B cell (primary cell): Measurements from ENCODE around the gene GLRA1. TPM values are rescaled to one million over a fixed set of nuclear protein-coding genes. Genes with fewer than 3 reads are reported as not detected.

Experiments
- ATAC-seq: fragments of 200-7000 bp; cut with Tn5 transposase; one replicate; pipeline ENCODE4 v1.10.0; 2021; ENCODE audit warnings: low read depth, mild to moderate bottlenecking, moderate number of reproducible peaks, moderate library complexity
- CTCF ChIA-PET: fragments of 350-600 bp; sonication (Branson Sonifier 250); formaldehyde crosslinking; loops from one replicate; lab custom pipeline; 2021; ENCODE audit warnings: antibody characterized with exemption, inconsistent platforms; lab: Charles Lee
- POLR2A ChIA-PET: fragments of 350-600 bp; sonication (Branson Sonifier 250); formaldehyde crosslinking; loops from one replicate; lab custom pipeline; 2021; ENCODE audit warnings: antibody characterized with exemption; lab: Charles Lee
- DNase-seq: peaks from one replicate; pipeline ENCODE4 v3.0.0; 2013
- H2AFZ ChIP-seq: 2 replicates; pipeline ENCODE4 v1.6.1; 2012; ENCODE audit warnings: mild to moderate bottlenecking, low read depth, low read length; ENCODE audit not compliant: insufficient read depth, poor library complexity, severe bottlenecking
- H3K27ac ChIP-seq, 2 donors: 1 replicate in 1 of 2; 2 replicates in 1 of 2; pipeline ENCODE4 v1.5.1; 2012 to 2013; ENCODE audit warnings: low read length in 2 of 2, mild to moderate bottlenecking in 2 of 2, moderate library complexity in 1 of 2
- H3K27me3 ChIP-seq, 4 experiments: fragments of 200-600 bp in 1 of 4; sonication (generic) in 1 of 4; replicated peaks in 1 of 4; 1 replicate in 2 of 4; 2 replicates in 2 of 4; pipeline versions ENCODE4 v1.6.1 to v1.7.0; 2013 to 2016; ENCODE audit warnings: low read length in 3 of 4, mild to moderate bottlenecking in 2 of 4, mixed read lengths in 1 of 4, moderate library complexity in 1 of 4; ENCODE audit not compliant: insufficient read depth in 4 of 4, control insufficient read depth in 3 of 4; ENCODE audit errors: control extremely low read depth in 1 of 4
- H3K36me3 ChIP-seq, 2 experiments: replicated peaks in 1 of 2; 1 replicate in 1 of 2; 2 replicates in 1 of 2; pipeline versions ENCODE4 v1.6.1 to v1.7.1; 2013; ENCODE audit warnings: low read length in 1 of 2; ENCODE audit not compliant: insufficient read depth in 2 of 2, control insufficient read depth in 1 of 2; ENCODE audit errors: control extremely low read depth in 1 of 2, extremely low read depth in 1 of 2
- H3K4me1 ChIP-seq, 2 donors: fragments of 200-600 bp in 1 of 2; sonication (generic) in 1 of 2; 1 replicate in 1 of 2; 2 replicates in 1 of 2; pipeline versions ENCODE4 v1.5.1 to v1.6.1; 2013 to 2017; ENCODE audit warnings: low read length in 2 of 2; ENCODE audit not compliant: control insufficient read depth in 2 of 2, insufficient read depth in 2 of 2
- H3K4me2 ChIP-seq: replicated peaks from 2 replicates; pipeline ENCODE3; 2012; ENCODE audit warnings: mild to moderate bottlenecking, low read depth, low read length; ENCODE audit not compliant: poor library complexity, severe bottlenecking
- H3K4me3 ChIP-seq, 5 experiments: fragments of 200-600 bp in 1 of 5; sonication (generic) in 1 of 5; 1 replicate in 3 of 5; 2 replicates in 2 of 5; pipeline versions ENCODE4 v1.5.1 to v1.7.0; 2011 to 2016; ENCODE audit warnings: low read length in 4 of 5, mild to moderate bottlenecking in 4 of 5, low read depth in 2 of 5, control low read depth in 1 of 5, moderate library complexity in 1 of 5; ENCODE audit not compliant: insufficient read depth in 1 of 5; ENCODE audit errors: control extremely low read depth in 1 of 5, extremely low read depth in 1 of 5
- H3K79me2 ChIP-seq: fragments of 200-600 bp; sonication (generic); one replicate; pipeline ENCODE4 v1.6.0; 2016; ENCODE audit warnings: low read length; ENCODE audit not compliant: control insufficient read depth, insufficient read depth
- H3K9ac ChIP-seq: fragments of 200-600 bp; sonication (generic); 2 replicates; pipeline ENCODE4 v1.6.1; 2017; ENCODE audit warnings: mild to moderate bottlenecking, low read length, moderate library complexity
- H3K9me3 ChIP-seq, 3 donors: one replicate each; pipeline versions ENCODE4 v1.6.1 to v1.7.1; 2013; ENCODE audit warnings: low read length in 2 of 3; ENCODE audit not compliant: control insufficient read depth in 2 of 3, insufficient read depth in 1 of 3; ENCODE audit errors: control extremely low read depth in 1 of 3
- H4K20me1 ChIP-seq: 2 replicates; pipeline ENCODE4 v1.6.0; 2012; ENCODE audit warnings: mild to moderate bottlenecking, low read length; ENCODE audit not compliant: insufficient read depth, control insufficient read depth, poor library complexity, severe bottlenecking
- H3K27ac Mint-ChIP-seq: one replicate; pipeline ENCODE4 v1.8.0; 2021; ENCODE audit warnings: mixed read lengths
- H3K27me3 Mint-ChIP-seq: one replicate; pipeline ENCODE4 v1.8.0; 2021; ENCODE audit warnings: mixed read lengths
- H3K4me1 Mint-ChIP-seq: one replicate; pipeline ENCODE4 v1.8.0; 2021; ENCODE audit warnings: mixed read lengths
- H3K4me3 Mint-ChIP-seq: one replicate; pipeline ENCODE4 v1.8.0; 2021; ENCODE audit warnings: mixed read lengths
- H3K9me3 Mint-ChIP-seq: one replicate; pipeline ENCODE4 v1.8.0; 2022; ENCODE audit warnings: mixed read lengths; ENCODE audit not compliant: insufficient read depth
- EZH2 ChIP-seq: IDR thresholded peaks from 2 replicates; pipeline ENCODE4 v1.6.1; 2012; ENCODE audit warnings: borderline replicate concordance, low read depth, mild to moderate bottlenecking, moderate library complexity, low read length; ENCODE audit not compliant: insufficient read depth, poor library complexity, severe bottlenecking
- WGBS: methylation state at CpG from one replicate; pipeline ENCODE4 v1.1.5; 2013; ENCODE audit warnings: missing lambda C conversion rate; ENCODE audit not compliant: insufficient coverage; 5-methylcytosine and 5-hydroxymethylcytosine counted together
- intact Hi-C: fragments of 100-400 bp; cut with micrococcal nuclease; formaldehyde crosslinking; loops from one replicate; pipeline ENCODE4 v1.10.0; 2022
- polyA plus RNA-seq: library from polyadenylated mRNA; depleted of rRNA; stranded (reverse); fragments of >200 nt; gene quantifications from 2 replicates; pipeline ENCODE4 v1.2.3, GENCODE V29; 2012
- total RNA-seq, 2 donors: library from RNA; stranded (reverse); fragments of 120-200 nt in 1 of 2; gene quantifications; 1 replicate in 1 of 2; 2 replicates in 1 of 2; pipeline versions ENCODE4 v1.2.3 to v1.2.4, GENCODE V29; 2013 to 2022
- TF ChIP-seq, protein P1 (sequence below): fragments of 200-600 bp; IDR thresholded peaks from one replicate; pipeline ENCODE4 v1.8.0; 2022; ENCODE audit warnings: antibody characterized with exemption, mild to moderate bottlenecking

The GLRA1 gene
- total and polyA plus RNA-seq, 2 donors (not counting 1 experiment from before 2014, with no cell fraction given), result not detected

DNA sequence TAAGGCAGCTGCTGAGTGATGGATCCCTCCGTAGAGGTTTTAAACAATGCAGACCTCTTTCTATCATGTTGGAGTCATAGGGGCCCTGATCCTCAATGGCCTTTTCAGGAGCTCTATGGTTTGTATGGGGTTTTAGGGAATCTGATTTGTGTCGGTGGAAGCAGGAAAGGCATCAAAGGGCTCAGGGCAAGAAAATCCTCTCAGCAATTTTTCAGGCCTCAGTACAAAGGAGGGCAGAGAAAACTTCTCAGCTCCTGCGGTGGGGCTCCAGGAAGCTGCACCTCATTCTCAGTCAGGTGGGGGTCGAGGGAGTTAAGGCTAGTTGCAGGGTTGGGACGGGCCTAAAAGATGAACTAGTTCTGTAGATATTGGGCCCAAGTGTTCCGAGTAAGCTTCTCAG lies 35.0 kb downstream of the GLRA1 start:
- Histone ChIP-seq H2AFZ (no peak overlapping the region), H3K79me2 (no peaks in the 10 kb centered on the region), H3K9ac (no peak overlapping the region), H3K36me3 (no peaks in the 10 kb centered on the region), H3K4me3 (no peak overlapping the region), H3K4me1 (no peaks in the 10 kb centered on the region), H3K4me2 (no peak overlapping the region), H3K27me3 (peaks cover 0 to 3% (median 0%) of the 10 kb centered on the region in 4 experiments), H3K9me3 (no peaks in the 10 kb centered on the region), H4K20me1 (no peaks in the 10 kb centered on the region), H3K27ac (no peak overlapping the region)
- DNase-seq, result no peak
- Mint-ChIP-seq H3K27me3 (peaks cover 4% of the 10 kb centered on the region), H3K4me3 (no peak overlapping the region), H3K27ac (no peak overlapping the region), H3K4me1 (no peaks in the 10 kb centered on the region), H3K9me3 (no peaks in the 10 kb centered on the region)
- ATAC-seq, result no peak
- 70% methylated on average over 5 of the region's 6 CpGs for WGBS
- POLR2A ChIA-PET, result no interaction called here
- no peak for TF ChIP-seq EZH2
- intact Hi-C loops, result no loop called here
- CTCF ChIA-PET, result no interaction called here

DNA sequence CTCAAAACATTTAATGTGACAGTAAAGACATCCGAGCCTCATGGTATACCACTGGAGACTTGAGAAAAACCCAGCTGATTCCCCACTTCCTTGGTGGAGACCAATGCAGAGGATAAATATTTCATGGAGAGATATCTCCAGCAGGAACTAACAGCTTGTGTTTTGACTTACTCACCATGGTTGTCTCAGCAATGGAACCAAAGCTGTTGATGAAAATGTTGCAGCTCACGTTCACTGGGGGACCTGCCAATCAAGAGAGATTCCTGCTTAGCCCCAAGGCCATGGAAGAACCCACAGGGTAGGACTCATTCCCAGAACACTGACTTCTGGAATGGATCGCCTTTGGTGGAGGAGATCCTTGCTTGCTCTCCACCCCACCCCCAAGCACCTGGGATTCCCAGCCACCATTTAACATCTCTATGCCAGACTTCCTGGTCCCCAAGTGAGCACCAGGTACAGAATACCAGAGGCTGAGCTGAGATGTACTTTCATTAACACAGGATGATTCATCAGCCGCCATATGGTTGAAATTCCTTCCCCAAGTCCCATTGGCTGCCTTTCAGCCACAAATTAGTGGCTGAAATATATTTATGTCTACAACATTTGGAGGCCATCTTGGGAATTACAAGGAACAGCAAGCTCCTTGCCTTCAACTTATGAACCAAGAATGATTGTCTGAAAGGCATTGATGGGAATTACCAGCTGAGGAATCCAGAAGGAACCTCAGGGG lies 37.9 kb downstream of the GLRA1 start:
- POLR2A ChIA-PET, result no interaction called here
- Mint-ChIP-seq H3K27ac (no peak overlapping the region), H3K9me3 (no peaks in the 10 kb centered on the region), H3K4me1 (no peaks in the 10 kb centered on the region), H3K27me3 (peaks cover 10% of the 10 kb centered on the region), H3K4me3 (no peak overlapping the region)
- DNase-seq (no peak), ATAC-seq (no peak)
- intact Hi-C loops, result no loop called here
- no peaks in the 10 kb centered on the region for H3K4me1 ChIP-seq
- H3K36me3 ChIP-seq, result no peaks in the 10 kb centered on the region
- 50% methylated on average over 2 of the region's 4 CpGs for WGBS
- no peak overlapping the region for H3K4me3 ChIP-seq
- TF ChIP-seq, protein P1, sequence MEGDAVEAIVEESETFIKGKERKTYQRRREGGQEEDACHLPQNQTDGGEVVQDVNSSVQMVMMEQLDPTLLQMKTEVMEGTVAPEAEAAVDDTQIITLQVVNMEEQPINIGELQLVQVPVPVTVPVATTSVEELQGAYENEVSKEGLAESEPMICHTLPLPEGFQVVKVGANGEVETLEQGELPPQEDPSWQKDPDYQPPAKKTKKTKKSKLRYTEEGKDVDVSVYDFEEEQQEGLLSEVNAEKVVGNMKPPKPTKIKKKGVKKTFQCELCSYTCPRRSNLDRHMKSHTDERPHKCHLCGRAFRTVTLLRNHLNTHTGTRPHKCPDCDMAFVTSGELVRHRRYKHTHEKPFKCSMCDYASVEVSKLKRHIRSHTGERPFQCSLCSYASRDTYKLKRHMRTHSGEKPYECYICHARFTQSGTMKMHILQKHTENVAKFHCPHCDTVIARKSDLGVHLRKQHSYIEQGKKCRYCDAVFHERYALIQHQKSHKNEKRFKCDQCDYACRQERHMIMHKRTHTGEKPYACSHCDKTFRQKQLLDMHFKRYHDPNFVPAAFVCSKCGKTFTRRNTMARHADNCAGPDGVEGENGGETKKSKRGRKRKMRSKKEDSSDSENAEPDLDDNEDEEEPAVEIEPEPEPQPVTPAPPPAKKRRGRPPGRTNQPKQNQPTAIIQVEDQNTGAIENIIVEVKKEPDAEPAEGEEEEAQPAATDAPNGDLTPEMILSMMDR, result no peak
- TF ChIP-seq EZH2, result no peak
- no peak overlapping the region for H3K9ac ChIP-seq
- no peak overlapping the region for H3K27ac ChIP-seq
- no peaks in the 10 kb centered on the region for H3K79me2 ChIP-seq
- CTCF ChIA-PET, result no interaction called here
- H3K9me3 ChIP-seq, result no peaks in the 10 kb centered on the region
- H2AFZ ChIP-seq, result no peak overlapping the region
- no peaks in the 10 kb centered on the region for H4K20me1 ChIP-seq
- H3K4me2 ChIP-seq, result no peak overlapping the region
- H3K27me3 ChIP-seq, result peaks cover 0 to 6% (median 0%) of the 10 kb centered on the region in 4 experiments
